Stimulated activated naive B cell treated with anti-CD40 and anti-IgM and Interleukin-4, amounts not matched to agents 10 μg/mL and 1 μg/mL and 100 μg/mL, for 72 hours (primary cell): ENCODE data around the gene WDR46.

ENCODE experiments used
- ATAC-seq, 2 donors: fragments of 150-1000 bp; cut with Tn5 transposase; replicated peaks; 2 replicates each; pipeline ENCODE4 v1.10.0; 2021; ENCODE audit warnings: moderate library complexity in 1 of 2
- DNase-seq: peaks from one replicate; pipeline ENCODE4 v3.0.0; 2021
- H3K27ac Mint-ChIP-seq: one replicate; pipeline ENCODE4 v1.8.0; 2022; ENCODE audit warnings: mild to moderate bottlenecking, mixed read lengths
- H3K27me3 Mint-ChIP-seq, 2 donors: one replicate each; pipeline ENCODE4 v1.8.0; 2022; ENCODE audit warnings: mixed read lengths in 2 of 2
- H3K36me3 Mint-ChIP-seq, 2 donors: one replicate each; pipeline ENCODE4 v1.8.0; 2022; ENCODE audit warnings: mixed read lengths in 2 of 2, mild to moderate bottlenecking in 1 of 2
- H3K4me1 Mint-ChIP-seq, 2 donors: one replicate each; pipeline ENCODE4 v1.8.0; 2022; ENCODE audit warnings: mixed read lengths in 2 of 2, mild to moderate bottlenecking in 1 of 2
- H3K4me3 Mint-ChIP-seq, 2 donors: one replicate each; pipeline ENCODE4 v1.8.0; 2022; ENCODE audit warnings: mild to moderate bottlenecking in 2 of 2, mixed read lengths in 2 of 2, moderate library complexity in 1 of 2
- H3K9me3 Mint-ChIP-seq, 2 donors: one replicate each; pipeline ENCODE4 v1.8.0; 2022; ENCODE audit warnings: mixed read lengths in 2 of 2, mild to moderate bottlenecking in 1 of 2

The WDR46 gene

GRCh38 chr6:33249732-33250630 lies 39.1 kb downstream of the WDR46 start:
- peaks cover 28 to 36% of the 10 kb centered on the region in 2 donors for H3K4me1 Mint-ChIP-seq
- ATAC-seq (no peak), DNase-seq (peak; percentile 7)
- no peaks in the 10 kb centered on the region for H3K27me3 Mint-ChIP-seq
- no peaks in the 10 kb centered on the region for H3K9me3 Mint-ChIP-seq
- peaks cover 22 to 26% of the 10 kb centered on the region in 2 donors for H3K36me3 Mint-ChIP-seq
- H3K4me3 Mint-ChIP-seq: peak overlapping the region; percentile 88 to 90
- peak overlapping the region; percentile 97 for H3K27ac Mint-ChIP-seq

- DNase-seq (peak; percentile 97), ATAC-seq (peak; percentile 90)
- no peaks in the 10 kb centered on the region for H3K9me3 Mint-ChIP-seq
- no peaks in the 10 kb centered on the region for H3K27me3 Mint-ChIP-seq
- peak overlapping the region; percentile 97 for H3K27ac Mint-ChIP-seq
- H3K36me3 Mint-ChIP-seq: peaks cover 22 to 26% of the 10 kb centered on the region in 2 donors
- peaks cover 28 to 36% of the 10 kb centered on the region in 2 donors for H3K4me1 Mint-ChIP-seq
- peak overlapping the region; percentile 88 to 90 for H3K4me3 Mint-ChIP-seq
Measured at GRCh38 chr6:33248932-33249731, 39.9 kb downstream of the WDR46 start.

GRCh38 chr6:33248643-33248931 lies 40.5 kb downstream of the WDR46 start:
- Mint-ChIP-seq H3K4me3 (peak overlapping the region; percentile 88 to 90), H3K4me1 (peaks cover 28 to 36% of the 10 kb centered on the region in 2 donors), H3K9me3 (no peaks in the 10 kb centered on the region), H3K27me3 (no peaks in the 10 kb centered on the region), H3K27ac (peak overlapping the region; percentile 97), H3K36me3 (peaks cover 22 to 26% of the 10 kb centered on the region in 2 donors)
- peak; percentile 37 for ATAC-seq
- no peak for DNase-seq

- H3K27ac Mint-ChIP-seq: peak overlapping the region; percentile 97
- H3K4me1 Mint-ChIP-seq: peaks cover 28 to 36% of the 10 kb centered on the region in 2 donors
- H3K27me3 Mint-ChIP-seq: peaks cover 4 to 5% of the 10 kb centered on the region in 2 donors
- DNase-seq: peak; percentile 81
- peak; percentile 49 to 56 for ATAC-seq
- H3K36me3 Mint-ChIP-seq: peaks cover 21 to 25% of the 10 kb centered on the region in 2 donors
- H3K9me3 Mint-ChIP-seq: no peaks in the 10 kb centered on the region
- H3K4me3 Mint-ChIP-seq: peak overlapping the region; percentile 88 to 90
Measured at GRCh38 chr6:33247977-33248642, 40.9 kb downstream of the WDR46 start.

GRCh38 chr6:33243476-33243875 lies 45.6 kb downstream of the WDR46 start:
- Mint-ChIP-seq H3K4me1 (peaks cover 4 to 10% of the 10 kb centered on the region in 2 donors), H3K4me3 (no peak overlapping the region), H3K9me3 (no peaks in the 10 kb centered on the region), H3K27ac (no peak overlapping the region), H3K27me3 (peaks cover 24 to 27% of the 10 kb centered on the region in 2 donors), H3K36me3 (no peaks in the 10 kb centered on the region)
- DNase-seq: no peak
- no peak for ATAC-seq

GRCh38 chr6:33241968-33242367 lies 47.1 kb downstream of the WDR46 start:
- H3K27ac Mint-ChIP-seq: no peak overlapping the region
- peaks cover 24 to 32% of the 10 kb centered on the region in 2 donors for H3K27me3 Mint-ChIP-seq
- peaks cover 0 to 6% of the 10 kb centered on the region in 2 donors for H3K4me1 Mint-ChIP-seq
- no peaks in the 10 kb centered on the region for H3K36me3 Mint-ChIP-seq
- no peaks in the 10 kb centered on the region for H3K9me3 Mint-ChIP-seq
- peak in 1 of 2 donors; percentile 36 for ATAC-seq
- no peak overlapping the region for H3K4me3 Mint-ChIP-seq
- DNase-seq: no peak

GRCh38 chr6:33237741-33238140 lies 51.3 kb downstream of the WDR46 start:
- H3K36me3 Mint-ChIP-seq: no peaks in the 10 kb centered on the region
- H3K27ac Mint-ChIP-seq: no peak overlapping the region
- H3K4me1 Mint-ChIP-seq: peaks cover 0 to 6% of the 10 kb centered on the region in 2 donors
- no peak for ATAC-seq
- H3K4me3 Mint-ChIP-seq: no peak overlapping the region
- no peak for DNase-seq
- H3K9me3 Mint-ChIP-seq: peaks cover 0 to 1% of the 10 kb centered on the region in 2 donors
- H3K27me3 Mint-ChIP-seq: peaks cover 36 to 53% of the 10 kb centered on the region in 2 donors

GRCh38 chr6:33236852-33237251 lies 52.2 kb downstream of the WDR46 start:
- Mint-ChIP-seq H3K4me3 (no peak overlapping the region), H3K27ac (no peak overlapping the region), H3K27me3 (peaks cover 38 to 53% of the 10 kb centered on the region in 2 donors), H3K36me3 (no peaks in the 10 kb centered on the region), H3K9me3 (peaks cover 0 to 1% of the 10 kb centered on the region in 2 donors), H3K4me1 (peaks cover 0 to 3% of the 10 kb centered on the region in 2 donors)
- DNase-seq (no peak), ATAC-seq (no peak)

- Mint-ChIP-seq H3K4me1 (no peaks in the 10 kb centered on the region), H3K27me3 (peaks cover 41 to 57% of the 10 kb centered on the region in 2 donors), H3K27ac (no peak overlapping the region), H3K9me3 (peaks cover 0 to 1% of the 10 kb centered on the region in 2 donors), H3K36me3 (no peaks in the 10 kb centered on the region), H3K4me3 (no peak overlapping the region)
- no peak for ATAC-seq
- DNase-seq: no peak
Measured at GRCh38 chr6:33236328-33236727, 52.7 kb downstream of the WDR46 start.

GRCh38 chr6:33235221-33235634 lies 53.8 kb downstream of the WDR46 start:
- DNase-seq: no peak
- H3K27me3 Mint-ChIP-seq: peaks cover 42 to 55% of the 10 kb centered on the region in 2 donors
- no peaks in the 10 kb centered on the region for H3K36me3 Mint-ChIP-seq
- H3K9me3 Mint-ChIP-seq: peaks cover 0 to 1% of the 10 kb centered on the region in 2 donors
- no peaks in the 10 kb centered on the region for H3K4me1 Mint-ChIP-seq
- H3K4me3 Mint-ChIP-seq: no peak overlapping the region
- no peak for ATAC-seq
- no peak overlapping the region for H3K27ac Mint-ChIP-seq
